Esophagus squamous epithelium (tissue), 5 donors: ENCODE results near the gene ITGA6. TPM values are rescaled to one million over a fixed set of nuclear protein-coding genes. Genes with fewer than 3 reads are reported as not detected.

Source experiments
- DNase-seq: peaks from one replicate; lab custom pipeline; 2025; lab: John Stamatoyannopoulos, UW
- H3K27ac ChIP-seq, 4 donors: fragments of 200-600 bp; sonication (generic); one replicate each; pipeline ENCODE4 v1.5.1; 2016 to 2019; ENCODE audit warnings: mild to moderate bottlenecking in 1 of 4
- H3K27me3 ChIP-seq, 4 donors: fragments of 200-600 bp; sonication (generic); 1 replicate in 3 of 4; 2 replicates in 1 of 4; pipeline versions ENCODE4 v1.5.1 to v1.6.0; 2017 to 2021; ENCODE audit warnings: antibody characterized with exemption in 1 of 4
- H3K36me3 ChIP-seq, 3 donors: fragments of 200-600 bp; sonication (generic); one replicate each; pipeline ENCODE4 v1.5.1; 2016 to 2019
- H3K4me1 ChIP-seq, 3 donors: fragments of 200-600 bp; sonication (generic); one replicate each; pipeline ENCODE4 v1.5.1; 2017 to 2019
- H3K4me3 ChIP-seq, 4 donors: fragments of 200-600 bp; sonication (generic); 1 replicate in 3 of 4; 2 replicates in 1 of 4; pipeline ENCODE4 v1.5.1; 2016 to 2019; ENCODE audit warnings: mild to moderate bottlenecking in 2 of 4, moderate library complexity in 1 of 4
- H3K9me3 ChIP-seq, 3 donors: fragments of 200-600 bp; sonication (generic); one replicate each; pipeline ENCODE4 v1.5.1; 2016 to 2019
- CTCF ChIP-seq, 6 experiments: fragments of 450-650 bp in 4 of 6; fragments of 200-600 bp in 2 of 6; sonication (generic) in 2 of 6; IDR thresholded peaks; one replicate each; pipeline ENCODE4 v1.5.1; 2016 to 2019; ENCODE audit warnings: antibody characterized with exemption in 6 of 6, mild to moderate bottlenecking in 4 of 6, moderate library complexity in 4 of 6
- POLR2A ChIP-seq, 4 donors: fragments of 450-650 bp; IDR thresholded peaks; one replicate each; pipeline ENCODE4 v1.6.1; 2017; ENCODE audit warnings: antibody characterized with exemption in 4 of 4, mild to moderate bottlenecking in 4 of 4, moderate library complexity in 3 of 4
- WGBS, 2 donors: methylation state at CpG; one replicate each; pipeline ENCODE4 v1.1.5; 2018; 5-methylcytosine and 5-hydroxymethylcytosine counted together
- intact Hi-C: fragments of 100-400 bp; cut with DNase I; formaldehyde crosslinking; loops from one replicate; pipeline ENCODE4 v1.15.0; 2022
- total RNA-seq, 4 donors: library from RNA; depleted of rRNA; stranded (reverse); fragments of >200 nt; gene quantifications; one replicate each; pipeline ENCODE4 v1.1.0, GENCODE V29; 2016
- donor health status: DM: yes; HTN: yes; CAD: no.

ITGA6 gene
- total RNA-seq, 4 donors from 2014 or later: 60.0 to 164 (median 105) TPM

DNA sequence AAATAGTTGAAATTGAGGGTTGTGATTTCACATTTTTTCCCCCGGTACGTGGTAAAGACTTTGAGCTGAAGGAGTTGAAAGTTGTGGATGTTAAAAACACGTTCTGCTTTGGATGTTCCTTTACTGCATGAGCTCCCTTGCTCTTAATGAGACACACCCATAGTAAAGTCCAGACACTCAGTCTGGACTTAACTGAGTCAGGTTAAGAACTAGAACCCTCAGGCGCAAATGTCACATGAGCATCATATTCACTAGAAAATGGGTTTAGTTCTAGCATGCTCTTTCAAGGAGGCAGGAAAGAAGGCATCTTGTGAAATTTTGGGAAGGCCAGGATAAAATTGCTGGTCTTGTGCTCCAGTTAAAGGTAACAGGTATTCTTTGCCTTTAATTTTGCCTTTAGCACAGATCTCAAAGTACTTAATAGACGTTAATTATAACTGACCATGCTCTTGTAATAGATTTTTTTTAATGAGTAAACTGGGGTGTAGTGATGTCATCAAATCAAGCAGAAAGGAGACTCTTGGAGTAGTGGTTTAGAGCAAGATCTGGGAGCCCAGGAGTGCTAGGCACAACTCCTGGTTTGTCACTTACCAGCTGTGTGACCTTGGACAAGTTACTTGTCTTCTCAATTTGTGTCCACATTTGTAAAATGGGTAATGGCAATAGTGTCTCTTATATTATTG, 20.6 kb downstream of the ITGA6 start:
- Histone ChIP-seq H3K9me3 (no peaks in the 10 kb centered on the region), H3K4me1 (peaks cover 3 to 76% (median 23%) of the 10 kb centered on the region in 3 donors), H3K36me3 (peaks cover 0 to 5% (median 0%) of the 10 kb centered on the region in 3 donors), H3K4me3 (no peak overlapping the region), H3K27me3 (no peaks in the 10 kb centered on the region), H3K27ac (peak overlapping the region; percentile 10 to 50 (median 29))
- intact Hi-C loops: no loop called here
- DNase-seq: no peak
- WGBS, 2 donors: 40 to 67% methylated on average over 5 of the region's 5 CpGs
- TF ChIP-seq CTCF (IDR thresholded peaks at IDR 0.05): no peak
- TF ChIP-seq POLR2A (IDR thresholded peaks at IDR 0.05): no peak

DNA sequence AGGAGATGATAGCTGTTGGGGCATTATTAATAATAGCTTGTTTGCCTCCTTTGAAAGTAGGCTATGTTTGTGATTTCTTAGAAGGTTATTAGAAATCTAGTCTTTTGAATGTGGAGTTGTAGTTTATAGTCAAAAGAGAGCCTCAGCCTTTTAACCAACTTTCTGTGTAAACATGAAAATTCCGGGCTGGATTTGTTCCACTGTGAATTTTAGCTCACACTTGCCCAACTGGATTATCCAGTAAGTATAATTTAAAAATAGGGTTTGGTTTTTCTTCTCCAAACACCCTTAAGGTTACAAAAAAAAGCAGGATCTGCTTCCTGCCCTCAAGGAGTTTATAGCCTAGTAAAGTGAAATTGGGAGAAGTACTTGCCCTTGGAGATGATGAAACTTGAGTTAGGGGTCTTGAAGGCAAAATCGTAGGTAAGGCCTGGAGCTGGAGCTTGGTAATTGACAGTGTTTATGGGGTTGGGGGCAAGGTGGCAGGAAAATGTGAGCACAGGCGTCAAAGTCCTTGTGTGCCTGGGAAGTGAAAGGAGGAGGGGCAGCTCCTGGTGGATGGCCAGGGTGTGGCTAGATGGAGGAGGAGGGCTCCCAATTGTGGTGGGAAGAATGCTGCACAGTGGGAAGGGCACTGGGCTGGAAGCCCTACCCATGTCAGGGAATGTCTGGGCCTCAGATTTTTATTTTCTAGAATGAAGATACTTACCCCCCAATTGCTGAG, 21.3 kb downstream of the ITGA6 start:
- intact Hi-C loops: no loop called here
- no peak for DNase-seq
- Histone ChIP-seq H3K27ac (peak overlapping the region; percentile 10 to 50 (median 26)), H3K4me3 (no peak overlapping the region), H3K4me1 (peaks cover 3 to 68% (median 23%) of the 10 kb centered on the region in 3 donors), H3K27me3 (no peaks in the 10 kb centered on the region), H3K9me3 (no peaks in the 10 kb centered on the region), H3K36me3 (peaks cover 0 to 5% (median 0%) of the 10 kb centered on the region in 3 donors)
- TF ChIP-seq CTCF (IDR thresholded peaks at IDR 0.05): no peak
- no peak for TF ChIP-seq POLR2A (IDR thresholded peaks at IDR 0.05)
- 49 to 64% methylated on average over 3 of the region's 3 CpGs for WGBS, 2 donors

GRCh38 chr2:172449911-172450550, 22.6 kb downstream of the ITGA6 start:
- TF ChIP-seq CTCF (IDR thresholded peaks at IDR 0.05) (no peak), POLR2A (IDR thresholded peaks at IDR 0.05) (no peak)

GRCh38 chr2:172451923-172452322, 24.5 kb downstream of the ITGA6 start:
- Histone ChIP-seq H3K4me1 (peaks cover 3 to 68% (median 21%) of the 10 kb centered on the region in 3 donors), H3K36me3 (no peaks in the 10 kb centered on the region), H3K27me3 (no peaks in the 10 kb centered on the region), H3K27ac (no peak overlapping the region), H3K4me3 (no peak overlapping the region), H3K9me3 (no peaks in the 10 kb centered on the region)
- 81 to 85% methylated on average over 5 of the region's 5 CpGs for WGBS, 2 donors
- no peak for TF ChIP-seq CTCF (IDR thresholded peaks at IDR 0.05)
- TF ChIP-seq POLR2A (IDR thresholded peaks at IDR 0.05): no peak
- no peak for DNase-seq
- intact Hi-C loops: no loop called here

More at GRCh38 chr2:172449911-172450550, 22.6 kb downstream of the ITGA6 start:
- no peak overlapping the region for H3K4me3 ChIP-seq
- H3K27me3 ChIP-seq: no peaks in the 10 kb centered on the region
- no peak overlapping the region for H3K27ac ChIP-seq
- 73 to 85% methylated on average over 8 of the region's 8 CpGs for WGBS, 2 donors
- peaks cover 3 to 71% (median 26%) of the 10 kb centered on the region in 3 donors for H3K4me1 ChIP-seq
- DNase-seq: no peak
- intact Hi-C loops: no loop called here
- H3K9me3 ChIP-seq: no peaks in the 10 kb centered on the region
- H3K36me3 ChIP-seq: no peaks in the 10 kb centered on the region
